Endothelial cell of coronary artery (primary cell): ENCODE data around the gene CD58. TPM values are rescaled to one million over a fixed set of nuclear protein-coding genes. Genes with fewer than 3 reads are reported as not detected.

ENCODE experiments used
- total RNA-seq: library from RNA; depleted of rRNA; stranded (reverse); fragments of >200 nt; gene quantifications from 2 replicates; pipeline ENCODE4 v1.2.3, GENCODE V29; 2014

The CD58 gene, protein sequence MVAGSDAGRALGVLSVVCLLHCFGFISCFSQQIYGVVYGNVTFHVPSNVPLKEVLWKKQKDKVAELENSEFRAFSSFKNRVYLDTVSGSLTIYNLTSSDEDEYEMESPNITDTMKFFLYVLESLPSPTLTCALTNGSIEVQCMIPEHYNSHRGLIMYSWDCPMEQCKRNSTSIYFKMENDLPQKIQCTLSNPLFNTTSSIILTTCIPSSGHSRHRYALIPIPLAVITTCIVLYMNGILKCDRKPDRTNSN
- total RNA-seq, result 13.3 and 19.6 TPM in 2 replicates

DNA sequence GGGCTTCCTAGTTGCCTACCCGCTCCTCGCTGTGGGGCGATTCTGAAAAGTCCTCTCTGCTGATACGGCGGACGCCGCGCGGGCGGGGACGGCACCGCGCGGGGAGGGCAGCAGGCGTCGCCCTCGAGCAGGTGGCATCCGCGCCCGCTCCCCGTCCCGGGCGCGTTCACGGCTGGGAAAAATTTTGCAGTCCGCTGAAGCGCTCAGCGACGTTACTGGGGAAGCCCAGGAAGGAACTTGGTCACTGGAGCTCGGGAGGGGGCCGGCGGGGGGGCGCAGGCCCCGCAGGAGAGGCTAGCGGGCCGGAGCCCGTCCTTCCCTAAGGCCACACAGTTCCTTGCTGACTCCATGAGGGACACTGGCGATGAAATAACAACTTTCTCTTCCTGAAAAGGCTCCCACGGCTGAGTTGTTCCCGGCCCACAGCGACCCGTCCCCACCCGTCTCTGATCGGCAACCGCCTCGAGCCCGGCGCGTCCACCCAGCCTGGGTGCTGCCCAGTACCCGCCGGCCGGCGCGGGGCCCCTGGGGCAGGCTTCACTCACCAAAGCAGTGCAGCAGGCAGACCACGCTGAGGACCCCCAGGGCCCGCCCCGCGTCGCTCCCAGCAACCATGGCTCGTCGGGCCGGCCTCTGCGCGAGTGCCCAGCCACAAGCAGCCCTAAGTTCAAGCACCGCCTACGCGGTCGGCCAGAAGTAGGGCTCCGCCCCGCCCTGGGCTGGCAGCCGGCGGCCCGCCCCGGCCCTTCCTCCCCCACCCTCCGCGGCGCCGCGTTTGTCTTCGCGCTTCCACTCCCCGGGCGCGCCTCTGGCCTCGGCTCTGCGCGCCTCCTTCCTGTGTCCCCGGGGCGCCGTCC lies at the start of gene CD58:
Gene CD58, minus strand, starts transcription at position 669 of the 857 bp plus-strand sequence. Its CDS starts 54 bp downstream, at position 615.

Other genes starting within 250 kb of the CD58 start
- 214 and 219 TPM in 2 replicates for gene ATP1A1, start 197.8 kb downstream of the CD58 start, total RNA-seq
- gene IGSF3, start 96.7 kb upstream of the CD58 start, total RNA-seq, result 0.36 and 0.47 TPM in 2 replicates
- not detected in 2 replicates for gene CD2, start 183.4 kb upstream of the CD58 start, total RNA-seq